Heart right ventricle (tissue), 16 donors: ENCODE data around the gene VANGL1. TPM values are rescaled to one million over a fixed set of nuclear protein-coding genes. Genes with fewer than 3 reads are reported as not detected.

Source experiments
- ATAC-seq, 8 donors: fragments of 200-7000 bp; cut with Tn5 transposase; one replicate each; pipeline ENCODE4 v1.9.1; 2020; ENCODE audit warnings: mild to moderate bottlenecking in 8 of 8, moderate library complexity in 8 of 8, moderate number of reproducible peaks in 1 of 8
- DNase-seq, 2 donors: peaks; one replicate each; pipeline ENCODE4 v3.0.0-alpha.2; 2020
- H3K27ac ChIP-seq, 10 donors: fragments of 200-600 bp; sonication (generic) in 2 of 10; one replicate each; pipeline versions ENCODE4 v1.5.0 to v1.8.0; 2020 to 2022; ENCODE audit warnings: mild to moderate bottlenecking in 3 of 10
- H3K27me3 ChIP-seq, 7 donors: fragments of 200-600 bp; one replicate each; pipeline ENCODE4 v1.8.0; 2021 to 2022; ENCODE audit warnings: mild to moderate bottlenecking in 2 of 7
- H3K36me3 ChIP-seq, 9 donors: fragments of 200-600 bp; sonication (generic) in 1 of 9; one replicate each; pipeline versions ENCODE4 v1.5.0 to v1.8.0; 2020 to 2022; ENCODE audit warnings: mild to moderate bottlenecking in 2 of 9
- H3K4me1 ChIP-seq, 9 donors: fragments of 200-600 bp; sonication (generic) in 1 of 9; one replicate each; pipeline versions ENCODE4 v1.5.0 to v1.8.0; 2020 to 2022; ENCODE audit warnings: mild to moderate bottlenecking in 4 of 9
- H3K4me3 ChIP-seq, 10 donors: fragments of 200-600 bp; sonication (generic) in 2 of 10; one replicate each; pipeline versions ENCODE4 v1.5.0 to v1.8.0; 2020 to 2022; ENCODE audit warnings: mild to moderate bottlenecking in 7 of 10, moderate library complexity in 2 of 10
- H3K9me3 ChIP-seq, 11 donors: fragments of 200-600 bp in 10 of 11; sonication (generic) in 2 of 11; one replicate each; pipeline versions ENCODE4 v1.5.0 to v1.8.0; 2013 to 2022; ENCODE audit warnings: mild to moderate bottlenecking in 2 of 11, control low read depth in 1 of 11, moderate library complexity in 1 of 11
- WGBS, 2 donors: extraction: QIAGEN DNeasy Blood & Tissue Kit; methylation state at CpG; one replicate each; pipeline ENCODE4 v1.1.7; 2013; ENCODE audit warnings: inconsistent platforms in 1 of 2; 5-methylcytosine and 5-hydroxymethylcytosine counted together
- intact Hi-C, 10 donors: fragments of 100-400 bp; cut with DNase I; formaldehyde crosslinking; loops; one replicate each; pipeline versions ENCODE4 v1.11.1 to v1.14.2; 2022
- polyA plus RNA-seq, 2 donors: library from polyadenylated mRNA; stranded (reverse); fragments of 200-250 nt; gene quantifications; one replicate each; pipeline ENCODE4 v1.2.3, GENCODE V29; 2013
- total RNA-seq, 10 donors: library from RNA; stranded (reverse); fragmentation: NEBNext Ultra II Directional in 3 of 10; extraction: Animal tissue kit (Norgen Biotek cat#: 25700) in 3 of 10; gene quantifications; one replicate each; pipeline versions ENCODE4 v1.2.1 to v1.2.4, GENCODE V29; 2021 to 2023
- TF ChIP-seq, protein P1 (sequence below), 9 donors: fragments of 200-600 bp; sonication (generic) in 2 of 9; IDR thresholded peaks; one replicate each; pipeline versions ENCODE4 v1.5.0 to v1.8.0; 2021 to 2022; ENCODE audit warnings: antibody characterized with exemption in 9 of 9, mild to moderate bottlenecking in 5 of 9, moderate library complexity in 1 of 9
- donor health status: Arrhythmogenic right ventricular cardiomyopathy.
- donor health status: ischemic (EF 13 %, LVEDD 7.1; RV severe dilation, severe dysfunction).
- donor health status: healthy with polysubstance abuse.
- donor health status: DM: no; HTN: yes; CAD: no.
- donor health status: DM: no; HTN: no; CAD: no.
- donor health status: ischemic (EF 25% LVEDD 6.9; RV normal size, moderate dysfunction).
- donor health status: ischemic (EF 25% LVEDD 5.7; RV mildly dilated, moderate dysfunction).
- donor health status: healthy.
- donor health status: DM: yes; HTN: yes; CAD: no.
- donor health status: Ischemic cardiomyopathy.
- donor health status: ischemic (EF 35%, LVEDD 5.7; RV mildly dilated, moderate dysfunction).
- donor health status: nonischemic (EF 11% LVEDD 7.7; RV severe dilation, severe dysfunction).
- donor health status: DM: yes; HTN: yes; CAD: no.
- donor health status: PGD.
- donor health status: ischemic (EF 29% LVEDD 5.4; RV normal size, mild dysfunction).
- donor health status: nonischemic (EF 23%, LVEDD 6.1; RV moderate dilation, normal function).

VANGL1 gene
- total and polyA plus RNA-seq, 12 donors, result 1.7 to 9.8 (median 6.9) TPM

DNA sequence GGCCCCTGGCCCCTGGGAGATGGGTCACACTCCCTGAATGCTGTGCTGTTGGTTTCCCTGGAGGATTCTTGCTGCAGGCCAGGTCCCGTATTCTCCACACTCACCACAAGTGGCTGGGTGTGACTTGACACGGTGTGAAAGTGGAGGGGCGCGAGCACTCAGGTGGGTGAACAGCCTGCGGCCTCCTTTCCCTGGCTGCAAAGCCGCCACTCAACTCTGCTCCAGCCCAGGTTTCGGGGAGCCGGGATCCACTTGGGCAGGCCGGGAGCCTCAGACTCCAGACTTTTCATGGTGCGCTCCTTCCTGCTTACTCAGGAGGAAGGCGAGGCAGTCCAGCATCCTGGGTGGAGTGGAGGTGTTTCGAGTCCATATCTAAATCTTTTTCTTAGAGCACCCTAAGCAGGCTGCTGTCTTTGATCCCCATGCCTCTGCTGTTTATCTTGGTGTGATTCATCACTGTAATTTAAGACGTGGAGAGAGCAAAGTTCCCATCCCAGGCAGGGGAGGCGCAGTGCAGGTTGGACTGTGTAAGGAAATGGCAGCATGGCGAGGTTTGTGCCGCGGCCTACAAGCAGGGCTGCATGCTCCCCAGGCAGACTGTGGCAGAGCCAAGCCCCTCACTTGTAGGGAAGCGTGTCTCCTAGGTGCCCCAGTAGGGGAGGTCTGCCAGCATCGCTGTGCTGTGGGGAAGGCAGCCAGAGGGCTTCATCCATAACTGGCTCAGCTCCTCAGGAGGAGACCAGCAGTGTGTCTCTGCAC, 29.6 kb downstream of the VANGL1 start:
- Histone ChIP-seq H3K36me3 (peaks cover 0 to 42% (median 6%) of the 10 kb centered on the region in 9 donors), H3K27me3 (no peaks in the 10 kb centered on the region), H3K4me1 (peaks cover 0 to 59% (median 17%) of the 10 kb centered on the region in 9 donors), H3K27ac (peak overlapping the region in 2 of 10 donors; percentile 63 to 66), H3K4me3 (no peak overlapping the region), H3K9me3 (peaks cover 0 to 11% (median 0%) of the 10 kb centered on the region in 11 donors)
- DNase-seq (no peak), ATAC-seq (peak in 7 of 8 donors; percentile 25 to 51 (median 39))
- 79 to 84% methylated on average over 19 of the region's 19 CpGs for WGBS, 2 donors
- intact Hi-C loops, result no loop called here
- TF ChIP-seq, protein P1, sequence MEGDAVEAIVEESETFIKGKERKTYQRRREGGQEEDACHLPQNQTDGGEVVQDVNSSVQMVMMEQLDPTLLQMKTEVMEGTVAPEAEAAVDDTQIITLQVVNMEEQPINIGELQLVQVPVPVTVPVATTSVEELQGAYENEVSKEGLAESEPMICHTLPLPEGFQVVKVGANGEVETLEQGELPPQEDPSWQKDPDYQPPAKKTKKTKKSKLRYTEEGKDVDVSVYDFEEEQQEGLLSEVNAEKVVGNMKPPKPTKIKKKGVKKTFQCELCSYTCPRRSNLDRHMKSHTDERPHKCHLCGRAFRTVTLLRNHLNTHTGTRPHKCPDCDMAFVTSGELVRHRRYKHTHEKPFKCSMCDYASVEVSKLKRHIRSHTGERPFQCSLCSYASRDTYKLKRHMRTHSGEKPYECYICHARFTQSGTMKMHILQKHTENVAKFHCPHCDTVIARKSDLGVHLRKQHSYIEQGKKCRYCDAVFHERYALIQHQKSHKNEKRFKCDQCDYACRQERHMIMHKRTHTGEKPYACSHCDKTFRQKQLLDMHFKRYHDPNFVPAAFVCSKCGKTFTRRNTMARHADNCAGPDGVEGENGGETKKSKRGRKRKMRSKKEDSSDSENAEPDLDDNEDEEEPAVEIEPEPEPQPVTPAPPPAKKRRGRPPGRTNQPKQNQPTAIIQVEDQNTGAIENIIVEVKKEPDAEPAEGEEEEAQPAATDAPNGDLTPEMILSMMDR (IDR thresholded peaks at IDR 0.05), result no peak

DNA sequence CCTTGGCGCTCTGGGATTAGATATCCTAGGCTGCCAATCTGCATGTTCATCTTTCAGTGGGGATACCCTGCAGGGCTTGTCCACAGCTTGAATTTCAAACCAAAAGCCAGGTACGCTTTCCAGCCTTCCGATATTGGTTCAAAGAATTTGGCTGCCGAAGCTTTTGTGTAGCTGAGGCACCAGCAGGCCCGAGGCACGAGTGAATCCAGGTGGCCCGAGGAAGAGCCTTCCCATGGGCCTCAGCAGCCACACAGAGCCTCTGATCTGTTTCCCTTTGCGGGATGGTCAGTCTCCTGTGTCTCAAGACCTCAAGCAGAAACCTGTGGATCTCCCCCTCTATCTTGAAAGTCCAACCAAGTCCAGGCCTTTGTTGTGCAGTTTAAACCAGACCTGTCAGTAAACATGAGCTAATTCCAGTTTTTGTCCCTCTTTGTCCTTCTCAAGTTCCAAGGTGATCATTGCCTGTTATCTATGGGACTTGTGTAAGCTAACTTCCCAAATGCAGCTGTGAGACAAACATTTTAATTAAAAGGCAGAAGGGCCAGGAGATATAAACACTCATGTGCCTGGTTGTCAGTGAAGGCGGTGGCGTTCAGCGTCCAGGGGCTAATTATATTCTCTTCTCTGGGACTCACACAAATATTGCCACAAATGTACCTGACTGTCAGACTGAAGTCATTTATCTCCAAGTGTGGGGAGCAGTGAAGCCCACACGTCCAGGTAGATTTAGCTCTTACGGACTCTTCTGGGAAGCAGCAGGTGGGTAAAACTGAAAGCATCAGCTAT, 30.6 kb downstream of the VANGL1 start:
- intact Hi-C loops, result no loop called here
- Histone ChIP-seq H3K9me3 (peaks cover 0 to 11% (median 0%) of the 10 kb centered on the region in 11 donors), H3K27ac (peak overlapping the region in 9 of 10 donors; percentile 0 to 73 (median 61)), H3K36me3 (peaks cover 0 to 33% (median 6%) of the 10 kb centered on the region in 9 donors), H3K27me3 (no peaks in the 10 kb centered on the region), H3K4me1 (peaks cover 0 to 57% (median 24%) of the 10 kb centered on the region in 9 donors), H3K4me3 (no peak overlapping the region)
- DNase-seq (no peak), ATAC-seq (peak in 4 of 8 donors; percentile 19 to 58 (median 42))
- 78 to 80% methylated on average over 13 of the region's 13 CpGs for WGBS, 2 donors
- TF ChIP-seq, protein P1 (IDR thresholded peaks at IDR 0.05), result no peak

DNA sequence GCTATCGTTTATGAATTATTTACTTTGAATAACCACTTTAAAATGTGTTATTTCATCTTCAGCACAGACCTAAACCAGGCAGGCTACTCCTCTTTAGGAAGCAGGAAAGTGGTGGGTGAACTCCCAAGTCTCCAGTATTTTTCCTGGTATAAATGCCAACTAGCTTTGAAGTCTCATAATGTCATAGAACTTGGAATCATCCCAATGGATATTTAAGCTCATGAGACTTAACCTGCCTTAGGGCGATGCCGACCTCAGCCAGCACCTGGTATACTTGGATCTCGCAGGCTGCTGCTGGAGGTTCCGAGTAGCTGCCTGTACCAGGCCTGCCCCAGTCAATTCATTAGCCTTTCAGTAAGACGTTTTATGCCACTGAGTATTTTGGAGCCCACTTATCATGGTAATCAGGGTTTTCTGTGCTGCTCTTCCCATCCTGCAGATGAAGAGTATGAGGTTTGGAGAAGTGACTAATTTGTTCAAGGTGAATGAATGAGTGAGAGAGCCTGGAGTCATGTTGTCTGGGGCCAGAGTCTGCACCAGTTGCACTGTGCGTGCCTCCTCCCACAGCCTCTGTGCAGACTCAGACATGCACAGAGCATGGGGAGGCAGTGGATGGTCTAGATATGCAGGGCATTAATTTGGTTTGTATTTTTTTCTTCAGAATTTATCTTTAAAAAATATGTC, 34.9 kb downstream of the VANGL1 start:
- no peaks in the 10 kb centered on the region for H3K9me3 ChIP-seq
- H3K27me3 ChIP-seq, result no peaks in the 10 kb centered on the region
- TF ChIP-seq, protein P1 (IDR thresholded peaks at IDR 0.05), result no peak
- no peak for ATAC-seq
- H3K4me1 ChIP-seq, result peaks cover 9 to 71% (median 38%) of the 10 kb centered on the region in 9 donors
- peaks cover 0 to 3% (median 0%) of the 10 kb centered on the region in 9 donors for H3K36me3 ChIP-seq
- no peak overlapping the region for H3K4me3 ChIP-seq
- 84 to 88% methylated on average over 7 of the region's 7 CpGs for WGBS, 2 donors
- no peak overlapping the region for H3K27ac ChIP-seq
- intact Hi-C loops, result no loop called here
- DNase-seq, result no peak

DNA sequence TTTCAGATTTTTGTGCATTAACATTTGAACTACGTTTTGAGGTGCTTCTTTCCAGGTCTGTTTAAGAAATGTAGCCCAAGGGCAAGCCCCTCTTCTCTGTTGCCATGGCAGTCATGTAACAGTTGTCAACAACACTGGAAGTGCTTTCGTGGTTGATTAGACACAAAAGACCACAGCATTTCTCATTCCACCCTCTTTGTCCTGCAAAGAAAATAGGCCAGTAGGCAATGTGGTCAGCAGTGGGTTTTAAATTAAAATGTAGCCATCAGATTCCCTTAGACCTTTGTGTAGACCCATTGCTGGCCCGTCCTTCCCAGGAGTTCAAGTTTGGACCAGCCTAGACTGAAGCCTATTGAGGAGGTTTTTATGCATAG, 35.4 kb downstream of the VANGL1 start:
- Histone ChIP-seq H3K36me3 (peaks cover 0 to 6% (median 0%) of the 10 kb centered on the region in 9 donors), H3K27me3 (no peaks in the 10 kb centered on the region), H3K4me3 (no peak overlapping the region), H3K9me3 (no peaks in the 10 kb centered on the region), H3K4me1 (peaks cover 9 to 66% (median 38%) of the 10 kb centered on the region in 9 donors), H3K27ac (no peak overlapping the region)
- DNase-seq (no peak), ATAC-seq (no peak)
- TF ChIP-seq, protein P1 (IDR thresholded peaks at IDR 0.05), result no peak
- intact Hi-C loops, result no loop called here
- WGBS, 2 donors, result 59 to 61% methylated on average over 3 of the region's 3 CpGs
